Nephron progenitor cell (in vitro differentiated cells): ENCODE results near the gene BICDL2.
A peak's percentile ranks its signal among the peaks of the same experiment; 100 is the strongest.

Source experiments
- DNase-seq: peaks from one replicate; pipeline ENCODE4 v3.0.0; 2021
- H3K27ac Mint-ChIP-seq: 2 replicates; pipeline ENCODE4 v1.8.0; 2021; ENCODE audit warnings: mild to moderate bottlenecking, moderate library complexity, mixed read lengths
- H3K27me3 Mint-ChIP-seq: 2 replicates; pipeline ENCODE4 v1.8.0; 2021; ENCODE audit warnings: mild to moderate bottlenecking, low read depth, mixed read lengths; ENCODE audit not compliant: poor library complexity
- H3K36me3 Mint-ChIP-seq: 2 replicates; pipeline ENCODE4 v1.8.0; 2021; ENCODE audit warnings: low read depth, mixed read lengths
- H3K4me1 Mint-ChIP-seq: 2 replicates; pipeline ENCODE4 v1.8.0; 2021; ENCODE audit warnings: mixed read lengths
- H3K4me3 Mint-ChIP-seq: 2 replicates; pipeline ENCODE4 v1.8.0; 2021; ENCODE audit warnings: mild to moderate bottlenecking, moderate library complexity, mixed read lengths
- H3K9me3 Mint-ChIP-seq: 2 replicates; pipeline ENCODE4 v1.8.0; 2021; ENCODE audit warnings: mild to moderate bottlenecking, moderate library complexity, mixed read lengths
- CTCF ChIP-seq: fragments of 200-600 bp; sonication (generic); IDR thresholded peaks from 2 replicates; pipeline ENCODE4 v1.5.0; 2021; ENCODE audit warnings: antibody characterized with exemption

Gene BICDL2

GRCh38 chr16:3020247-3020603 is 16.5 kb downstream of the BICDL2 start, which contains the start of gene TNFRSF12A:
Gene TNFRSF12A (plus strand): TSS chr16:3020368. CDS start chr16:3020398, 30 bp downstream.
- DNase-seq = peak; percentile 77
- Mint-ChIP-seq H3K9me3 (no peaks in the 10 kb centered on the region), H3K4me3 (peak within 1 kb of the TSS; percentile 87), H3K27me3 (peaks cover 8% of the 10 kb centered on the region), H3K36me3 (peaks cover 4% of the 10 kb centered on the region), H3K27ac (peak within 1 kb of the TSS; percentile 94), H3K4me1 (peaks cover 53% of the 10 kb centered on the region)
- TF ChIP-seq CTCF = no peak

GRCh38 chr16:3019594-3020246 is 17.0 kb downstream of the BICDL2 start:
- peak overlapping the region; percentile 51 for H3K27ac Mint-ChIP-seq
- peaks cover 53% of the 10 kb centered on the region for H3K4me1 Mint-ChIP-seq
- no peaks in the 10 kb centered on the region for H3K9me3 Mint-ChIP-seq
- no peak for TF ChIP-seq CTCF
- H3K27me3 Mint-ChIP-seq = peaks cover 12% of the 10 kb centered on the region
- no peak for DNase-seq
- peak overlapping the region; percentile 80 for H3K4me3 Mint-ChIP-seq
- peaks cover 4% of the 10 kb centered on the region for H3K36me3 Mint-ChIP-seq

- no peaks in the 10 kb centered on the region for H3K9me3 Mint-ChIP-seq
- H3K36me3 Mint-ChIP-seq = no peaks in the 10 kb centered on the region
- peak; percentile 85 for DNase-seq
- H3K27ac Mint-ChIP-seq = no peak within 1 kb of the TSS
- peak; percentile 66 for TF ChIP-seq CTCF
- peak within 1 kb of the TSS; percentile 86 for H3K4me3 Mint-ChIP-seq
- peaks cover 27% of the 10 kb centered on the region for H3K27me3 Mint-ChIP-seq
- peaks cover 47% of the 10 kb centered on the region for H3K4me1 Mint-ChIP-seq
Observed at GRCh38 chr16:3017794-3018506, 18.8 kb downstream of the BICDL2 start, which contains the start of gene CLDN6. Gene CLDN6 (minus strand): TSS chr16:3018183. CDS start chr16:3016021, 2,162 bp downstream.

GRCh38 chr16:3017344-3017743 is 19.4 kb downstream of the BICDL2 start:
- no peak for TF ChIP-seq CTCF
- H3K4me3 Mint-ChIP-seq = peak overlapping the region; percentile 71
- H3K36me3 Mint-ChIP-seq = no peaks in the 10 kb centered on the region
- H3K9me3 Mint-ChIP-seq = no peaks in the 10 kb centered on the region
- H3K4me1 Mint-ChIP-seq = peaks cover 47% of the 10 kb centered on the region
- no peak for DNase-seq
- no peak overlapping the region for H3K27ac Mint-ChIP-seq
- peaks cover 33% of the 10 kb centered on the region for H3K27me3 Mint-ChIP-seq

GRCh38 chr16:3015865-3016521 is 20.8 kb downstream of the BICDL2 start:
- H3K36me3 Mint-ChIP-seq = no peaks in the 10 kb centered on the region
- peaks cover 38% of the 10 kb centered on the region for H3K4me1 Mint-ChIP-seq
- H3K27ac Mint-ChIP-seq = no peak overlapping the region
- peak overlapping the region; percentile 55 for H3K4me3 Mint-ChIP-seq
- H3K9me3 Mint-ChIP-seq = no peaks in the 10 kb centered on the region
- peaks cover 43% of the 10 kb centered on the region for H3K27me3 Mint-ChIP-seq
- DNase-seq = no peak
- TF ChIP-seq CTCF = no peak
